Bone marrow (tissue), 2 donors: ENCODE results near the gene MYZAP.

Experiments used
- DNase-seq, 2 donors: peaks; one replicate each; lab custom pipeline; 2025; lab: John Stamatoyannopoulos, UW

The MYZAP gene

GRCh38 chr15:57562196-57562769, 29.4 kb upstream of the MYZAP start:
- no peak for DNase-seq

- no peak for DNase-seq
Observed at GRCh38 chr15:57563416-57563815, 28.3 kb upstream of the MYZAP start.

- DNase-seq, result no peak
Observed at GRCh38 chr15:57565311-57565710, 26.4 kb upstream of the MYZAP start.

- no peak for DNase-seq
Observed at GRCh38 chr15:57566834-57567233, 24.9 kb upstream of the MYZAP start.

- DNase-seq, result no peak
Observed at GRCh38 chr15:57567891-57568290, 23.8 kb upstream of the MYZAP start.

- DNase-seq, result no peak
Observed at GRCh38 chr15:57568299-57568698, 23.4 kb upstream of the MYZAP start.

GRCh38 chr15:57570340-57570739, 21.4 kb upstream of the MYZAP start:
- no peak for DNase-seq

- DNase-seq, result no peak
Observed at GRCh38 chr15:57570994-57571393, 20.7 kb upstream of the MYZAP start.

- no peak for DNase-seq
Observed at GRCh38 chr15:57571725-57572124, 20.0 kb upstream of the MYZAP start.

- DNase-seq, result no peak
Observed at GRCh38 chr15:57572468-57572867, 19.2 kb upstream of the MYZAP start.

GRCh38 chr15:57573151-57573550, 18.6 kb upstream of the MYZAP start:
- no peak for DNase-seq

- no peak for DNase-seq
Observed at GRCh38 chr15:57575363-57575762, 16.3 kb upstream of the MYZAP start.

- DNase-seq, result no peak
Observed at GRCh38 chr15:57578288-57578900, 13.3 kb upstream of the MYZAP start.

- DNase-seq, result no peak
Observed at GRCh38 chr15:57580428-57580827, 11.3 kb upstream of the MYZAP start.

GRCh38 chr15:57580866-57581265, 10.8 kb upstream of the MYZAP start:
- no peak for DNase-seq

- no peak for DNase-seq
Observed at GRCh38 chr15:57582090-57582489, 9.6 kb upstream of the MYZAP start.

GRCh38 chr15:57583282-57583681, 8.4 kb upstream of the MYZAP start:
- no peak for DNase-seq

GRCh38 chr15:57583720-57584119, 8.0 kb upstream of the MYZAP start:
- DNase-seq, result no peak

GRCh38 chr15:57586661-57587424, 4.9 kb upstream of the MYZAP start:
- no peak for DNase-seq

GRCh38 chr15:57589281-57589680, 2.4 kb upstream of the MYZAP start:
- no peak for DNase-seq

- no peak for DNase-seq
Observed at GRCh38 chr15:57589754-57590153, 1.9 kb upstream of the MYZAP start.

GRCh38 chr15:57591237-57591821, 375 bp upstream of the MYZAP start:
- no peak for DNase-seq

GRCh38 chr15:57592426-57592825, 722 bp downstream of the MYZAP start:
- no peak for DNase-seq
